ENCODE results near the gene SLC17A9. TPM values are rescaled to one million over a fixed set of nuclear protein-coding genes. Genes with fewer than 3 reads are reported as not detected.

Gene SLC17A9
- total RNA-seq, 1 experiment from 2014 or later, result not detected

- ChIA-PET POLR2A (ENCODE audit: unreplicated experiment) (no interaction called here), CTCF (no interaction called here)
- ATAC-seq (peak; percentile 4), DNase-seq (peak; percentile 35)
- TF ChIP-seq EZH2phosphoT487 (IDR thresholded peaks at IDR 0.05; ENCODE audit: borderline replicate concordance, low read length), result no peak
- TF ChIP-seq CTCF (conservative IDR thresholded peaks at IDR 0.05; ENCODE audit: low read depth, low read length), result no peak
- no peak for TF ChIP-seq EZH2 (IDR thresholded peaks at IDR 0.05; ENCODE audit: low read length, unreplicated experiment)
- Histone ChIP-seq H3K4me1 (ENCODE audit: insufficient read depth, low read length) (peaks cover 27% of the 10 kb centered on the region), H3K27ac (ENCODE audit: low read length) (peak overlapping the region; percentile 78), H4K20me1 (ENCODE audit: low read length) (peaks cover 59% of the 10 kb centered on the region), H2AFZ (ENCODE audit: low read length) (peak overlapping the region; percentile 45), H3K36me3 (ENCODE audit: low read depth, low read length) (0 out of 2 replicates have a peak, but pooled peaks cover 3% of the 10 kb centered on the region), H3K9me3 (ENCODE audit: low read length) (no peaks in the 10 kb centered on the region), H3K4me2 (ENCODE audit: low read length) (peak overlapping the region; percentile 84), H3K79me2 (ENCODE audit: low read length) (peaks cover 98% of the 10 kb centered on the region), H3K9me2 (replicated peaks; ENCODE audit: low read length) (no peaks in the 10 kb centered on the region), H3F3A (ENCODE audit: low read length, unreplicated experiment) (no peaks in the 10 kb centered on the region), H3K4me3 (ENCODE audit: low read length) (peak overlapping the region; percentile 80), H3K9ac (ENCODE audit: low read length) (peak overlapping the region; percentile 98), H3K27me3 (ENCODE audit: low read length) (no peaks in the 10 kb centered on the region)
- BruUV-seq (replicated peaks), result TSS peak; percentile 40
- intact Hi-C loops (cut with micrococcal nuclease), result loop anchor here (2.0 to 10.0 kb wide), 3 partner anchors 25 to 607 kb away; no protein-coding TSS in a partner anchor
Observed at GRCh38 chr20:62925420-62926228, 26.9 kb upstream of the SLC17A9 start.

GRCh38 chr20:62926229-62927127, 26.0 kb upstream of the SLC17A9 start, which contains the start of gene DIDO1:
Gene DIDO1, minus strand, starts transcription at chr20:62926505.
- Histone ChIP-seq H4K20me1 (ENCODE audit: low read length) (peaks cover 59% of the 10 kb centered on the region), H3K27ac (ENCODE audit: low read length) (peak within 1 kb of the TSS; percentile 78), H2AFZ (ENCODE audit: low read length) (peak within 1 kb of the TSS; percentile 45), H3K27me3 (ENCODE audit: low read length) (no peaks in the 10 kb centered on the region), H3K4me1 (ENCODE audit: insufficient read depth, low read length) (peaks cover 27% of the 10 kb centered on the region), H3F3A (ENCODE audit: low read length, unreplicated experiment) (no peaks in the 10 kb centered on the region), H3K9me3 (ENCODE audit: low read length) (no peaks in the 10 kb centered on the region), H3K4me2 (ENCODE audit: low read length) (peak within 1 kb of the TSS; percentile 84), H3K9ac (ENCODE audit: low read length) (peak within 1 kb of the TSS; percentile 98), H3K36me3 (ENCODE audit: low read depth, low read length) (0 out of 2 replicates have a peak, but pooled peaks cover 4% of the 10 kb centered on the region), H3K79me2 (ENCODE audit: low read length) (peaks cover 98% of the 10 kb centered on the region), H3K4me3 (ENCODE audit: low read length) (peak within 1 kb of the TSS; percentile 80), H3K9me2 (replicated peaks; ENCODE audit: low read length) (no peaks in the 10 kb centered on the region)
- TF ChIP-seq EZH2phosphoT487 (IDR thresholded peaks at IDR 0.05; ENCODE audit: borderline replicate concordance, low read length) (no peak), EZH2 (IDR thresholded peaks at IDR 0.05; ENCODE audit: low read length, unreplicated experiment) (no peak), CTCF (conservative IDR thresholded peaks at IDR 0.05; ENCODE audit: low read depth, low read length) (peak; percentile 57)
- ChIA-PET POLR2A (ENCODE audit: unreplicated experiment) (interaction anchor here (0.7 kb wide), 2 partner anchors 10 to 336 kb away, joined by 3 to 4 read pairs; no protein-coding TSS in a partner anchor), CTCF (no interaction called here)
- ATAC-seq (peak; percentile 75), DNase-seq (peak; percentile 91)
- intact Hi-C loops (cut with micrococcal nuclease), result loop anchor here (5.0 to 10.0 kb wide), 2 partner anchors 102 to 606 kb away; no protein-coding TSS in a partner anchor
- TSS peak; percentile 17 for BruUV-seq (replicated peaks)
